ENCODE data around the gene KIF3B. TPM values are rescaled to one million over a fixed set of nuclear protein-coding genes. Genes with fewer than 3 reads are reported as not detected.
A peak's percentile ranks its signal among the peaks of the same experiment; 100 is the strongest.

The KIF3B gene
- total RNA-seq, 2 experiments from 2014 or later: 25.4 to 25.7 TPM

DNA sequence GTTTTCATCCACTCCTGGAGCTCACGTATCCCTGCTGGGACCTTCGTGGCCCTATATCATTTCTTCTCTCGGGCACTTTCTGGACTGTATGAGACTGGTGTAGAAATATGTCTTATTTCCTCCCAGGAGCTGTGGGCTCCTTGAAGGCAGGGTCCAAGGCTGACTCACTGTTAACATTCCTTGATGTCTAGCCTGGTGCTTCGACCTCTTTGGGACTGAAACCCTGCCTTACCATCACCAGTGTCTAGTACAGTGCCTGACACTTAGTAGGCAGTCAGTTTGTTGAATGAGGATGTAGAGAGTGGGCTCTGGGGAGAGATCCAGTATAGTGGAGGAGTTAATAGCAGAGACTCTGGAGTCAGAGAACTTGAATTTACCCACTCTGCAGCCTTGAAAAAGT lies 46.2 kb upstream of the KIF3B start:
- H3K9me3 Mint-ChIP-seq: no peaks in the 10 kb centered on the region
- no peak for TF ChIP-seq CTCF (IDR thresholded peaks at IDR 0.05)
- POLR2A ChIA-PET: interaction anchor here (0.9 to 3.0 kb wide), 11 partner anchors 8 to 128 kb away, joined by 3 to 16 read pairs (median 9); no protein-coding TSS in a partner anchor
- H3K36me3 Mint-ChIP-seq (ENCODE audit: low read depth): peaks cover 77% of the 10 kb centered on the region
- no peaks in the 10 kb centered on the region for H3K27me3 Mint-ChIP-seq
- peak overlapping the region; percentile 97 for H3K27ac Mint-ChIP-seq
- intact Hi-C loops (cut with micrococcal nuclease): no loop called here
- ATAC-seq (no peak), DNase-seq (no peak)
- no peak overlapping the region for H3K4me3 Mint-ChIP-seq
- peaks cover 38% of the 10 kb centered on the region for H3K4me1 Mint-ChIP-seq (ENCODE audit: low read depth)
- CTCF ChIA-PET: interaction anchor here (1.3 to 1.4 kb wide), 2 partner anchors 8 to 15 kb away, joined by 3 to 4 read pairs; no protein-coding TSS in a partner anchor

DNA sequence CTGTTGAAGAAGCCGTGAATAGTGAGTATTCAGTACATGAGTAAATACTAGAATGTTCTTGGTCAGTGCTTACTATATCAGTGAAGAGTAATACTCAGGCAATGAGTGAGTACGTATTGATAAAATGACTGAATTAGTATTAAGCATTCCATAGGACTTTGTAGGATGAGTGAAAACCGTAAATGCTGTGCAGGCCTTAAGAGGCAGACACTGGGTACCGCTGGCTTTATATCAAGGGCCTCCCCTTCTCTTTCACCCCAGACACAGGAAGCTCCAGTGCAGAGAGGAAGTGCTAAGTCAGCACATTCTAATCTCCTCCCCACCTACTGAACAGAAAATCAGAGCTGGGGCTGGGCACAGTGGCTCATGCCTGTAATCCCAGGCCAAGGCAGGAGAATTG lies 45.6 kb upstream of the KIF3B start:
- H3K9me3 Mint-ChIP-seq: no peaks in the 10 kb centered on the region
- TF ChIP-seq CTCF (IDR thresholded peaks at IDR 0.05): no peak
- no peaks in the 10 kb centered on the region for H3K27me3 Mint-ChIP-seq
- POLR2A ChIA-PET: interaction anchor here (0.6 to 3.0 kb wide), 18 partner anchors 9 to 127 kb away, joined by 3 to 16 read pairs (median 8); partner anchors contain the start of gene KIF3B
- peak overlapping the region; percentile 97 for H3K27ac Mint-ChIP-seq
- peaks cover 38% of the 10 kb centered on the region for H3K4me1 Mint-ChIP-seq (ENCODE audit: low read depth)
- peak overlapping the region; percentile 54 for H3K4me3 Mint-ChIP-seq
- ATAC-seq: peak; percentile 87
- peaks cover 80% of the 10 kb centered on the region for H3K36me3 Mint-ChIP-seq (ENCODE audit: low read depth)
- peak; percentile 63 for DNase-seq
- CTCF ChIA-PET: interaction anchor here (0.9 to 2.5 kb wide), 6 partner anchors 8 to 192 kb away, joined by 3 to 11 read pairs (median 4); no protein-coding TSS in a partner anchor
- intact Hi-C loops (cut with micrococcal nuclease): loop anchor here (2.0 kb wide), 1 partner anchor 21 kb away; no protein-coding TSS in a partner anchor

GRCh38 chr20:32232326-32232886 lies 45.0 kb upstream of the KIF3B start:
- peak; percentile 73 for ATAC-seq
- peak overlapping the region; percentile 54 for H3K4me3 Mint-ChIP-seq
- intact Hi-C loops (cut with micrococcal nuclease): loop anchor here (2.0 kb wide), 1 partner anchor 20 kb away; no protein-coding TSS in a partner anchor

DNA sequence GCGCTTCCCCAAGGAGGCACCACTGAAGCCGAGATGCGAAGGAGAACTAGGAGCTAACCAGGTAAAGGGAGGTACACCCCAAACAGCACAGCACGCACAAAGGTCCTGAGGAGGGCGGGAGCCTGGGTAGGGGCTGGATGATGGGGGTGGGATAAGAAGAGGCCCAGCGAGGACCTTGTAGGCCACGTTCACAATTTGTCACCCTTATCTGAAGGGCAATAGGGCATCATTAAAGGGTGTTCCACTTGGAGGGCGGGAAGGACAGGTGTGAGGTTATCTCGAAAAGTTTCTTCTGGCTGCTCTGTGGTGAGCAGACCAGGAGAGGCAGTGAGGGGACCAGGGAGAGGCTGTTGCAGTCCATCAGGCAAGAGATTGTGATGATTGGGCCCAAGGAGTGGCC lies 44.2 kb upstream of the KIF3B start:
- no peak overlapping the region for H3K4me3 Mint-ChIP-seq
- POLR2A ChIA-PET: interaction anchor here (1.2 to 3.0 kb wide), 10 partner anchors 9 to 56 kb away, joined by 3 to 16 read pairs (median 9); no protein-coding TSS in a partner anchor

More at GRCh38 chr20:32232326-32232886, 45.0 kb upstream of the KIF3B start:
- Mint-ChIP-seq H3K9me3 (no peaks in the 10 kb centered on the region), H3K4me1 (ENCODE audit: low read depth) (peaks cover 38% of the 10 kb centered on the region), H3K27ac (peak overlapping the region; percentile 97), H3K36me3 (ENCODE audit: low read depth) (peaks cover 83% of the 10 kb centered on the region), H3K27me3 (no peaks in the 10 kb centered on the region)
- ChIA-PET CTCF (interaction anchor here (0.9 to 2.5 kb wide), 6 partner anchors 9 to 192 kb away, joined by 3 to 11 read pairs (median 4); no protein-coding TSS in a partner anchor), POLR2A (interaction anchor here (0.6 to 3.0 kb wide), 19 partner anchors 9 to 127 kb away, joined by 3 to 16 read pairs (median 7); partner anchors contain the start of gene KIF3B)
- DNase-seq: peak; percentile 74
- TF ChIP-seq CTCF (IDR thresholded peaks at IDR 0.05): no peak

More for the DNA sequence above, 44.2 kb upstream of the KIF3B start:
- H3K4me1 Mint-ChIP-seq (ENCODE audit: low read depth): peaks cover 38% of the 10 kb centered on the region
- no peak for DNase-seq
- CTCF ChIA-PET: interaction anchor here (1.6 to 2.5 kb wide), 3 partner anchors 8 to 19 kb away, joined by 5 to 11 read pairs (median 7); no protein-coding TSS in a partner anchor
- no peaks in the 10 kb centered on the region for H3K9me3 Mint-ChIP-seq
- no peak for TF ChIP-seq CTCF (IDR thresholded peaks at IDR 0.05)
- peaks cover 76% of the 10 kb centered on the region for H3K36me3 Mint-ChIP-seq (ENCODE audit: low read depth)
- H3K27me3 Mint-ChIP-seq: no peaks in the 10 kb centered on the region
- intact Hi-C loops (cut with micrococcal nuclease): loop anchor here (2.0 kb wide), 1 partner anchor 20 kb away; no protein-coding TSS in a partner anchor
- H3K27ac Mint-ChIP-seq: peak overlapping the region; percentile 97
- no peak for ATAC-seq
